Mesodermal cell (in vitro differentiated cells): ENCODE results near the gene FOXC2. TPM values are rescaled to one million over a fixed set of nuclear protein-coding genes. Genes with fewer than 3 reads are reported as not detected.

Experiments
- H3K27ac ChIP-seq: 2 replicates; pipeline ENCODE4 v1.7.0; 2013; ENCODE audit warnings: mild to moderate bottlenecking, low read depth, low read length, moderate library complexity; ENCODE audit not compliant: severe bottlenecking
- H3K36me3 ChIP-seq: 2 replicates; pipeline ENCODE4 v1.7.1; 2013; ENCODE audit warnings: mild to moderate bottlenecking, low read length, moderate library complexity; ENCODE audit not compliant: control insufficient read depth, insufficient read depth
- H3K4me1 ChIP-seq: one replicate; pipeline ENCODE4 v1.7.1; 2013; ENCODE audit warnings: mild to moderate bottlenecking, low read length; ENCODE audit not compliant: insufficient read depth, control insufficient read depth, poor library complexity, severe bottlenecking
- H3K4me3 ChIP-seq: 2 replicates; pipeline ENCODE4 v1.7.0; 2013; ENCODE audit warnings: low read length, control low read depth, mild to moderate bottlenecking; ENCODE audit not compliant: insufficient read depth, poor library complexity, severe bottlenecking; ENCODE audit errors: extremely low read depth
- H3K9me3 ChIP-seq: 2 replicates; pipeline ENCODE4 v1.7.1; 2013; ENCODE audit warnings: mild to moderate bottlenecking, low read length, moderate library complexity; ENCODE audit not compliant: control insufficient read depth
- WGBS, 2 experiments: methylation state at CpG; one replicate each; pipeline ENCODE4 v1.1.5; 2013; ENCODE audit warnings: missing lambda C conversion rate in 2 of 2; ENCODE audit not compliant: insufficient coverage in 2 of 2; 5-methylcytosine and 5-hydroxymethylcytosine counted together
- polyA plus RNA-seq, 2 experiments: library from polyadenylated mRNA; stranded (reverse); fragments of 50-300 nt; gene quantifications; one replicate each; pipeline ENCODE4 v1.2.3, GENCODE V29; 2013

The FOXC2 gene
- 12.3 TPM for polyA plus RNA-seq (2013, experiment 1 of 2)
- polyA plus RNA-seq (2013, experiment 2 of 2) = 9.1 TPM

- peaks cover 20% of the 10 kb centered on the region for H3K4me1 ChIP-seq
- H3K9me3 ChIP-seq = no peaks in the 10 kb centered on the region
- 0 to 1% methylated on average over 28 to 30 of the region's 30 CpGs for WGBS, 2 experiments
- H3K36me3 ChIP-seq = peaks cover 12% of the 10 kb centered on the region
- peak within 1 kb of the TSS; percentile 79 for H3K4me3 ChIP-seq
- H3K27ac ChIP-seq = no peak within 1 kb of the TSS
Observed at GRCh38 chr16:86566601-86566965, at the start of gene FOXC2. Gene FOXC2, plus strand, starts transcription at chr16:86566829. Its CDS starts 507 bp downstream, at chr16:86567336.

GRCh38 chr16:86517033-86517432 is 49.6 kb upstream of the FOXC2 start:
- Histone ChIP-seq H3K4me3 (no peak overlapping the region), H3K9me3 (no peaks in the 10 kb centered on the region), H3K4me1 (peaks cover 12% of the 10 kb centered on the region), H3K27ac (no peak overlapping the region), H3K36me3 (peaks cover 21% of the 10 kb centered on the region)
- WGBS, 2 experiments = 0 to 68% methylated on average over 1 to 3 of the region's 9 CpGs

- WGBS, 2 experiments = 30 to 36% methylated on average over 12 to 17 of the region's 17 CpGs
- H3K9me3 ChIP-seq = no peaks in the 10 kb centered on the region
- peak overlapping the region; percentile 23 for H3K27ac ChIP-seq
- no peak overlapping the region for H3K4me3 ChIP-seq
- H3K36me3 ChIP-seq = peaks cover 19% of the 10 kb centered on the region
- peaks cover 12% of the 10 kb centered on the region for H3K4me1 ChIP-seq
Observed at GRCh38 chr16:86517652-86518258, 48.9 kb upstream of the FOXC2 start.

GRCh38 chr16:86519007-86519648 is 47.5 kb upstream of the FOXC2 start:
- no peak overlapping the region for H3K4me3 ChIP-seq
- H3K4me1 ChIP-seq = peaks cover 12% of the 10 kb centered on the region
- 89 to 92% methylated on average over 16 of the region's 16 CpGs for WGBS, 2 experiments
- H3K27ac ChIP-seq = no peak overlapping the region
- H3K36me3 ChIP-seq = peaks cover 9% of the 10 kb centered on the region
- no peaks in the 10 kb centered on the region for H3K9me3 ChIP-seq

GRCh38 chr16:86519649-86520316 is 46.8 kb upstream of the FOXC2 start:
- 27 to 34% methylated on average over 28 to 31 of the region's 31 CpGs for WGBS, 2 experiments
- H3K36me3 ChIP-seq = peaks cover 8% of the 10 kb centered on the region
- no peak overlapping the region for H3K27ac ChIP-seq
- no peaks in the 10 kb centered on the region for H3K9me3 ChIP-seq
- no peak overlapping the region for H3K4me3 ChIP-seq
- peaks cover 12% of the 10 kb centered on the region for H3K4me1 ChIP-seq

GRCh38 chr16:86520317-86521210 is 46.1 kb upstream of the FOXC2 start:
- Histone ChIP-seq H3K27ac (no peak overlapping the region), H3K4me1 (peaks cover 8% of the 10 kb centered on the region), H3K9me3 (no peaks in the 10 kb centered on the region), H3K36me3 (peaks cover under 1% of the 10 kb centered on the region), H3K4me3 (no peak overlapping the region)
- 68 to 71% methylated on average over 20 to 24 of the region's 30 CpGs for WGBS, 2 experiments

GRCh38 chr16:86521236-86522197 is 45.1 kb upstream of the FOXC2 start:
- 87 to 88% methylated on average over 25 to 28 of the region's 35 CpGs for WGBS, 2 experiments
- H3K27ac ChIP-seq = no peak overlapping the region
- no peaks in the 10 kb centered on the region for H3K9me3 ChIP-seq
- H3K36me3 ChIP-seq = no peaks in the 10 kb centered on the region
- peaks cover 5% of the 10 kb centered on the region for H3K4me1 ChIP-seq
- H3K4me3 ChIP-seq = no peak overlapping the region

- 89 to 90% methylated on average over 13 to 16 of the region's 16 CpGs for WGBS, 2 experiments
- peaks cover 5% of the 10 kb centered on the region for H3K4me1 ChIP-seq
Observed at GRCh38 chr16:86522634-86523033, 44.0 kb upstream of the FOXC2 start.

GRCh38 chr16:86523166-86523740 is 43.4 kb upstream of the FOXC2 start:
- H3K36me3 ChIP-seq = no peaks in the 10 kb centered on the region
- no peaks in the 10 kb centered on the region for H3K9me3 ChIP-seq
- no peak overlapping the region for H3K27ac ChIP-seq
- 72 to 96% methylated on average over 2 of the region's 5 CpGs for WGBS, 2 experiments
- no peak overlapping the region for H3K4me3 ChIP-seq
- peaks cover 5% of the 10 kb centered on the region for H3K4me1 ChIP-seq

More at GRCh38 chr16:86522634-86523033, 44.0 kb upstream of the FOXC2 start:
- Histone ChIP-seq H3K9me3 (no peaks in the 10 kb centered on the region), H3K4me3 (no peak overlapping the region), H3K27ac (no peak overlapping the region), H3K36me3 (no peaks in the 10 kb centered on the region)
